DMS153 treated with DMSO at 0.1 percent for 48 hours (cell line): Measurements from ENCODE around the gene PLXNA2.

Experiments used
- DNase-seq: peaks from one replicate; lab custom pipeline; 2025; ENCODE audit not compliant: unreplicated experiment; lab: John Stamatoyannopoulos, UW

PLXNA2 gene

GRCh38 chr1:208030288-208031091, 213.7 kb downstream of the PLXNA2 start:
- DNase-seq = no peak

- DNase-seq = no peak
Observed at GRCh38 chr1:208029381-208030287, 214.6 kb downstream of the PLXNA2 start.

- no peak for DNase-seq
Observed at GRCh38 chr1:208028526-208028925, 215.7 kb downstream of the PLXNA2 start.

- no peak for DNase-seq
Observed at GRCh38 chr1:208027861-208028260, 216.3 kb downstream of the PLXNA2 start.

GRCh38 chr1:208026880-208027438, 217.2 kb downstream of the PLXNA2 start:
- DNase-seq = no peak

- DNase-seq = no peak
Observed at GRCh38 chr1:208025031-208025430, 219.2 kb downstream of the PLXNA2 start.

- DNase-seq = no peak
Observed at GRCh38 chr1:208024406-208024805, 219.8 kb downstream of the PLXNA2 start.

- no peak for DNase-seq
Observed at GRCh38 chr1:208019257-208019656, 224.9 kb downstream of the PLXNA2 start.

GRCh38 chr1:208015255-208015654, 228.9 kb downstream of the PLXNA2 start:
- DNase-seq = no peak

- DNase-seq = no peak
Observed at GRCh38 chr1:208013210-208013609, 231.0 kb downstream of the PLXNA2 start.

GRCh38 chr1:208012721-208013120, 231.5 kb downstream of the PLXNA2 start:
- DNase-seq = no peak

- DNase-seq = no peak
Observed at GRCh38 chr1:208010487-208011071, 233.6 kb downstream of the PLXNA2 start.

GRCh38 chr1:208009706-208010444, 234.3 kb downstream of the PLXNA2 start:
- no peak for DNase-seq

- no peak for DNase-seq
Observed at GRCh38 chr1:208009303-208009702, 234.9 kb downstream of the PLXNA2 start.

- DNase-seq = no peak
Observed at GRCh38 chr1:208008534-208008933, 235.7 kb downstream of the PLXNA2 start.

GRCh38 chr1:208007938-208008342, 236.2 kb downstream of the PLXNA2 start:
- no peak for DNase-seq

- DNase-seq = no peak
Observed at GRCh38 chr1:208007319-208007937, 236.8 kb downstream of the PLXNA2 start.

- DNase-seq = no peak
Observed at GRCh38 chr1:208006258-208006920, 237.8 kb downstream of the PLXNA2 start.

GRCh38 chr1:208004851-208005250, 239.3 kb downstream of the PLXNA2 start:
- DNase-seq = no peak

GRCh38 chr1:208003241-208003640, 240.9 kb downstream of the PLXNA2 start:
- DNase-seq = no peak
